ENCODE measurements around the gene EXT2.

Gene EXT2

DNA sequence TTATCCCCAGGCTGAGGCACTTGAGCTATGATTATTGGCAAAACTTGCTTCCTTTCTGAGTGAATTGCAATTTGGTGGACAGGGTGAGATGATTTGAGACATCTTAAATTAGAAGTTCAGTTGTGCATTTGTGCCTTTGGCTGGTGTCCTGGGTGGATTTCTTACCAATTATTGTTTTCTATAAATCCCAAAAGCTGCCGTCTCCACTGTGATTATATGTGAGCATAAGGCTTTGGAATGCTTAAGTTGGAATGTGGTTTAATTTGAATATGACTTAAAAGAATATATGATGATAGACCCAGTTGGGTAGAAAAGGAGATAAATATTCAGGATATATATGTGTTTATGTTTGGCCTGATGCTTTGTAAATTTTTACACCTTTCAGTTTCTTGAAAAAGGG, 70.0 kb downstream of the EXT2 start:
- DNase-seq (ENCODE audit: low spot score) = no peak

DNA sequence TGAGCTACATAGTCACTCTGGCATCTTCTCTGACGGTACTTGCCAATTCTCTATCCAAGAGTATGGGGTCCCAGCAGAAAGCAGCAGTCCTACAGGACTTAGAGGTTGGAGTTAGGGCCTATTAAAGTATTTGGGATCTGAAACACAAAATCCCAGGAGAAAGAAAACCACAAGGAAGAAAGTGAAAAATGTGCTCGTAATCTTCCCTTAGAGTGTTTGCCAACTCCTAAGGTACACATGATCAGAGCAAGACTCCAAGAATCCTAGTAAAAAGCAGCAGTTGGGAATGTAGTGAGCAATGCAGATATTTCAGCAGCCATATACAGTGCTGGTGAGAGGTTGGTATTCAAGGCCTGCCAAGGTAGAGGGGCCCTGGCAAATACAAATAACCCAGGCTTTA, 71.6 kb downstream of the EXT2 start:
- no peak for DNase-seq (ENCODE audit: low spot score)

DNA sequence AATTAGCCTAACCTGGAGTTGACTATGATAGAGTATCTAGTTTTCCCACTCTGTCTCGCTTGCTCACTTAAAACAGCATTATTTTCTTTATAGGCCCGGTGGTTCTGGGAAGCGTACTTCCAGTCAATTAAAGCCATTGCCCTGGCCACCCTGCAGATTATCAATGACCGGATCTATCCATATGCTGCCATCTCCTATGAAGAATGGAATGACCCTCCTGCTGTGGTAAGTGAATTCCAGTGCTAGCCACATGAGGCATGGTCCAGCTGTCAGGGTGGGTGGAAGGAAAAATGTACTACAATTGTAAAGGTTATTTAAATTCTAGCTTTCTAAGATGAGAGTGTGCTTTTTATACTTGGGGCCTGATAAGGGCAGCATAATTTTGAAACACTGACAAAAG, 76.0 kb downstream of the EXT2 start:
- no peak for DNase-seq (ENCODE audit: low spot score)

DNA sequence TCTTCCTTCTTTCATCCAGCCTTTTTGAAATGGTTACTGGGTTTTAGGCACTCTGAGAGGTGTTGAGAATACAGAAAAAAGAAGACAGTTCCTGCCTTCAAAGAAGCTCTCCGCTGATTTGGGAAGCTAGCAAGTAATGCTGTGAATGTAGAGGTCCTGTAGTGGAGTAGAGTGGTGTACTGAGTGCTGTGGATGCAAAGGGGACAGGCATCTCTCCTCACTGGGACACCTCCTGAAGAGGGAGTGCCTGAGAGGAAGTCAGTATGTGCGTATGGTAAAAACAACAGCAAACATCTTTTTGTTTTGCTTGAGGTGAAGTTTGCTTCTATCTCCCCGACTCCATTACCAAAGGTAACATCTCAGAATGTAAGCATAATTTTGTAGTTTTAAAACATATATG, 77.5 kb downstream of the EXT2 start:
- no peak for DNase-seq (ENCODE audit: low spot score)

DNA sequence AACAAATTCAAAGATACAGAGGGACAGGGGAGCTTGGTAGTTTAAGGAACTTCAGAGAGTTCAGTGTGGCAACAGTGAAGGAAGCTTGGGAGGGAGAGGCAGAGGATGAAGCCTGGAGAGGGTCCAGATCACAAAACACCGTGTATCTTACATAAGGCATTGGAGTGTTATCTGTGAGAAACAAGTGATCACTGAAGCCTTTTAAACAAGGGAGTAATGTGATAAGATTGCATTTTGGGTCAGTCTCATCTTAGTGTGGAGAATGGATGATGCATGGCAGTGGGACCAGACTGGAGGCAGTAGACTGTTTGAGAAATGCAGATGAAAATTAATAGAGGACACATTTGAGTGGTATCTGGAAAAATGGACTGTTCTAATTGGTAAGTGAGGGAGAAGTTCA, 79.4 kb downstream of the EXT2 start:
- DNase-seq (ENCODE audit: low spot score) = no peak

DNA sequence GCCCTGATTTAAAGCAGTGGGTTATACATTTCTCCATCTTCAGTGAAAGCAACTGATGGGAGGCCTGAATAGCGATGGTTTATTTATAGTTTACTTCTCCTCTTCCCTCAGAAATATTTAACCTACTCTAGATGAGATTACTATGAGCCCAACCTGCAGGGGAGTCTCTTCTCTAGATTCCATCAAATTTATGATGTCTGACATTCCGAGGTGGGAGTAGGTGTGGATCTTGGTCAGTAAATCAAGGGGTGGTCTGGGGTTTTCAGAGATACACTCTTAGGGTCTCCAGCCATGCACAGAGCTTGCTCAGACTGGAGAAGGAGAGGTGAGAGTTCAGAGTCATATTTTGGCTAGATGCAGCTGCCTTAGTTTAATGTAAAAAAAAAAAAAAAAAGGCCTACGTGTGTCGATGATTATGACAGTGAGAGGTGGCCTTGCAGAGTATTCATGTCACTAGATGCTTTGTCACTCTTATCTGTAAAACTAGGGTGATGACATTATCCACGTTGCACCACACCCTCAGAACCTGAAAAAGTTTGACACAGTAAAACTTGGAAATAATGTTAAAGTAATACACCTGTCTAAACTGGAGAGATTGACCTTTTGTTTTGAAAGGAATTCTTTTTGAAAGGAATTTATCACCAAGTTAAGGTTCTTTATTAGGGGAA, 81.2 kb downstream of the EXT2 start:
- DNase-seq (ENCODE audit: low spot score) = no peak

DNA sequence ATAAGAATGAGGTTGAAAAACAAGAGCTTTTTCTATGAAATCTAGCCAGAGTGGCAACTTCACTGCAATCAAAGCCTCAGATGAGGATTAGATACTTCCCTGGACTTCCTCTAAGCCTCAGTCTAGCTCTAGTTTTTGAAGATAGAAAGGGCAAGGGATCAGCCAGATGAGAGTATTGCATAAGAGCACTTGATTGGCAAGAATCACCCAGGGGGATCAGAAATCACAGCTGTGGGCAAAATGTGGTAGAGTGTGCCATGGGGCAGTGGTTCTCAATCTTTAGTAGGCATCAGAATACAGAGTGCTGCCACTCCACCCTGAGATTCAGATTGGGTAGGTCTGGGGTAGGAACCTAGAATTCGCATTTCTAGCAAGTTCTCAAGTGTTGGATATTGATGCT, 82.4 kb downstream of the EXT2 start:
- DNase-seq (ENCODE audit: low spot score) = no peak

DNA sequence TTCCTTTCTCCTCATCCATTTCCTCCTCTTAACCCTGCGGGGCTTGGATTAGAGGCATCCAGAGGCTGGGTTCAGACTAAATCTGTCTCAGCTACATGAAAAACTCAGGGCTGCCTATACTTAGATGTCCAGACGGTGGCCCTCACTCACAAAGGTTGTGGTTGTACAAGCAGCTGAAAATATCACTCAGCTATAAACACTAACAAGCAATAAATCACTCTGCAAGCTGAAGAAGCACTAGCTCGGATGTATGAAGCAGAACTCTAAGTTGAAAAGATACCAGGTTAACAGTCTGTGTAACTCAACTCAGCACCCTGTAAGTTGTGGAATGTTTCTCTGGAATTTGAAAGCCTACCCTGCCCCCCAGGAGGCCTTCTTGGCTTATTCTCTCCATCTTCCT, 82.9 kb downstream of the EXT2 start:
- DNase-seq (ENCODE audit: low spot score) = peak; percentile 41

DNA sequence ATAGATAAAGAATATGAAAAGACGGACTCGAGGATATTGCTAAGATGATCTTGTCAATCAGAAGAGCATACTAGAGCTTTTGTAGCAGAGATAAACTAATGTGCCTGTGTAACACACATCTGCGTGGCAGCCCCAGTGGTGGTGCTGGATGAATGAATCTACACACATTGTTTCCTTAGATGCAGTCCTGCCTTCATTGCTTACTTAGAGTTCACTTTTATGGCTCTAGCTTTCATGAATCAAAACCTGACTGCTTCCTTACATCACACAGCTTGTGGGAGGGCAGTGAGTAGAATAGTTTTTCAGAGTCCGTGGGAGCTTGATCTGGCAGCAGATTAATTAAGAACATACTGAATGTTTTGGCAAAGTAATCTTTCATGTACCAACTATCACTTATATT, 83.7 kb downstream of the EXT2 start:
- DNase-seq (ENCODE audit: low spot score) = peak; percentile 15

DNA sequence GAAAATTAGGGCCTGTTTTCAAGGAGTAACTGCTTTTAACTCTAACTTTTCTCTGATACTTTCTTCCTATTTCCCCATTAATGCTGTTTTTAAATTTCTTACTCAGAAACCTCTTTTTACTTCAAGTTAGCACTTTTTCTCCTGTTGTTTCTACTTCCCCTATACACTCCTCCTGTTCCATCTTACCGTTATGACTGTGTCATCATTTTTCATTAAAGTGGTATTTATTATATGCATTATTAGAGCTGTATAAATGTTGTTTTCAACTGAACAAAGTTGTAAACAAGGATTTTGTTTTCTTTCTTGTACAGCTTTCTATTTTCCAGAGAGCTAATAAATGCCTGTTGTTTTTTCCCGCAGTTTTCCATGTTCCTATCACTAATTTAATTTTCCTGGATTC, 84.6 kb downstream of the EXT2 start:
- no peak for DNase-seq (ENCODE audit: low spot score)

DNA sequence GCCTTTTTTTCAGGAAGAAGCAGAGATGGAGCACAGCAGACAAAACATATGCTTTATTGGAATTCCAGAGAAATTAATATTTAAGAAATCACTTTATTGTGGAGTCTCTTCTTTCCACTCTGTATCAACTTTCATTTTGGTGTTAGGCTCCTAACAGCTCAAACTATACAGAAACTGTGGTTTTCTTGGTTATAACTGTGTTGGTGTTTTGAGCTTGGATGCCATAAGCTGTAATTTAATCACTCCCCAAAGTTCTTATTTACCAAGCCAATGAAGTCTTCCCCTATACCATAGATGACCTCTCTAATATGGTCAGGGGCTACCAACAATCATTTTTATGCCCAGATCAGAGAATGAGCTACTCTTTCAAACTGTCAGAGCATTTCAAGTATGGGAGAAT, 90.0 kb downstream of the EXT2 start:
- DNase-seq (ENCODE audit: low spot score) = no peak

DNA sequence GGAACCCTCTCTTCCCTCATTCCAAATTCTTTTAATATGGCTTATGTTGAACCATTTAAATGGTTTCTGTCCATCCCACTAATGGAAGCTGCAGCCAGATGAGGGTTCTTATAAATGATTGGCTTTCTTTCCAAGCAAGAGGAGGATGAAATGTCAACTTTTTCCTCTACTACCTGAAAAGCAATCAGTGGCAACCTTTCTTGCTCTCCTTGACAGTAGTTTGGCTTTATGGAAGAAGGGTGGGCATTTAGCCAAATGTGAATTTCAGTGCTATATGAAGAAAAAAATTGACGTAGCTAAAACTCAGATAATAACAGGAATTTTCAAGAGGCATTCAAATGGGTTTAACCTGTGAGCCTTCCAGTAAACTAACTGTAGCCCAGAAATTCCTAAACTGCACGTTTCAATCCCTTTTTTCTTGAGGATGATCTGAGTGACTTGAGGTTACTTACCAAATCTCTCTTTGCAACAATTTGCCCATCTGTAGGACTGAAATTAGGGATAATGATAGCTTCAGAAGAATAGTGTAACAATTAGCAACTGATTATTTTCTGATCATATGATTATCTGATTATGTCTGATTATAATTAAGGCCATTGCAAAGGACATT, 90.9 kb downstream of the EXT2 start:
- no peak for DNase-seq (ENCODE audit: low spot score)

DNA sequence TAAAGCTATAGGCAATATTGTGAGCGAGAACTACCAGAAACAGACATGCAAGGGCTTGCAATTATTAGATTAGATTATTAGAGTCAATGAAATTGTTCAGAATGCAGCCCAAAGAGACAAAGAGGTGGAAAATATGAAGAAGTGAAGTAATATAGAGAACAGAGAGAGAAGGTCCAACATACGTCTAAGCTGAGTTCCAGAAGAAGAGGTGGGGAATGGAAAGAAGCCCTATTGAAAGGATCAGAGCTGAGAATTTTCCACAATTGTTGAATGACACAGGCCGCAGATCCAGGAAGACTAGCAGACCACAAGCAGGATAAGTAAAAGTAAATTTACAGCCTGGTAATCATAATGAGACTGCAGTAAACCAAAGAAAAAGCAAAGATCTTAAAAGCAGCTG, 93.2 kb downstream of the EXT2 start:
- no peak for DNase-seq (ENCODE audit: low spot score)

DNA sequence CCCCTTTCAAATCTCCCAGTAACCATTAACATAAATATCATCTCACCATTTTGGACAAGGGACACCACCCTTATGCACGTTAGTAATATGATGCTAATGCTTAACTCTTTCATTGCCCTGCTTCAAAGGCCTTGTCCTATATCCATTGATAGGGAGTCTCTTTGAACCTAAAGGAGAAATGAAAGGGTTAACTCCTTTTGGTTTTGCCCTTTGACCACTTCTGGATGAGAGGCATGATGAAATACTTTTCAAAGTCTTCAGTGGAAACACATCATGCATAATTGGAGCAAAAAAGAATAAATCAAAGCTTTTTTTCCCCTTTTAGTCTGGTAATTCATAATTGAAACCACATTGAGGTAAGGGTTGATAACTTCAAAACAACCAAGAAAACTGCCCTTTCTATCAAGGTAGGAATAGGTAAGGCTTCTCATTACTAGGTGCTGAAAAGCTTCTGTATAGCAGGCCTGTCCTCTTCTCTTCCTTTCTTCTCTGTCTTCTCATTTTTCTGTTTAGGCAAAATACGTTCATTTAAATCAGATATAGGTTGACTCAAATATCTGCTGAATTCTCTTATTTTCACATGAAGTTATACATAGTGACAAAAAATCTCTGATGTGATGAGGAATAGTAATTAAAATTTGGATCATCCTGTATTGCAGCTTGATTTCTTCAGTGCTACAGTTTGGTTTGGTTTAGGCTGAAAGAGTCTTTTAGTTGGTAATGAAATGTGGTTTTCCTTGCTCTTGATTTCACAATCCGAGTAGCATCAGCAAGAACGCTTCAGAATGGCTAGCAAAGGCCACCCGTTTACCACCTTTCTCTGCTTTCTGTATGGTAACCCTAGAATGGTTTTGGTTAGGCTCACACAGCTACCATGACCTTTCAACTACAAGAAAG, 94.8 kb downstream of the EXT2 start:
- no peak for DNase-seq (ENCODE audit: low spot score)

DNA sequence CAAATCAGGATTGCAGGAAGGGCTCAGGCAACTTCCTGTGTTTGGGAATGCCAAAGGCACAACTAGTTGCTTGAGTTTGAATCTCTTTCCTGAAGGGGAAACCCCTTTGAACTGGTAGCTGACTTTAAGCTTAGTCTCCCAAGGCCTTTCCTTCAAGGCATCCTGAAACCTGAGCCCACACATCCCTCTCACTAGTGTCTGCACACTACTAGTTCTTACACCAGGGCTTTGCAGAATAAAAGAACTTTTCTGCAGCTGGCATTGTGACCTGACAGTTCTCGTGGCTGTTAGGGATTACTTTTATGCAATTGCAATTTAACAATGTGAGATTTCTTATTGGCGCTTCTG, 95.4 kb downstream of the EXT2 start:
- no peak for DNase-seq (ENCODE audit: low spot score)

DNA sequence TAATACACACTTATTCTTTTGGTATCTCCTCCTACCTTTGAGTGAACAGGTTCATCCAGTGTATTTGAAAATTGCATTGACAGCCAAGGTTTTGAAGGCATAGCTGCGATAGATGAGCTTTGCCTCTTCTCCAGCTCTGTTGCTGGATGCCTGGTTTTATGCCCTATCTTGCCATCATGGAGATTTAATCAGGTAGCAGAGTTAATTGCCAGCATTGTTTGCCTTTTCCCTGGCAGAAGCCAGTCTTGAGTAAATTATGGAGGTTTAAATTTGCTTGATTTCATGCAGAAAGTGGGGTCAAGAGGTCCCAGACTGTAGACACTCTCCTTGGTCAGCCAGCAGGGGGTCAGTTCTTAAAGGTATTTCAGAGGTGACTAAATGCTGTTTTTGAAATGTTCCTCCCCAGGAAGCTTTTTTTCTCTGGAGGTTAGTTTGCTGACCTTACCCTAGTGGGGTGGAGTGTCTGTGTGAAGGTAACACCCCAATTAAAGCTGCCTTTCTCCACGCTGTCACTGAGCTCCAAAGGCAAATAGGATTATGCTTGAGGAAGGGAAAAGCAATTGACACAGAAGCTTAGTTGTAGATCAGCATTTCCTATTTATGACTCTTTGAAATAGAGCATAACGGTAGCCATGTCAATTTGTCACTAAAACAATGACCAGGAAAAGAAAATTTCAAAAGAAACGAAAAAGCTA, 96.0 kb downstream of the EXT2 start:
- DNase-seq (ENCODE audit: low spot score) = no peak

DNA sequence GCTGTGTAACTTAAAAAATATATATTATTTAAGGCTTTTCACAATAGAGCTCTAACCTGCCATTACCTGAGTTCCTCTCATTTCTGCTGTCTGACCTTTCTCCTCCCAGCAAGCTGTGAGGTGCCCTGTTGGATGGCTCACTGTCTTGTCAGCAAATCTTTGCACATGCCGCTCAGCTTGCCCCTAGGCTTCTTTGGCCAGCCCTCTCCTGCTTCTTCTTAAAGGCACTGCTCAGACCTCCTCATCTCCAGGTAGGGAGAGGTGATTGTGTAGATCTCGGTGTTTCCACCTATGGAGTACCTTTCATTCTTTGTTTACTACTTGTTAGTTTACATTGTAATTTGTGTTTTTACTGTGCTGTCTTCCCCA, 96.5 kb downstream of the EXT2 start:
- no peak for DNase-seq (ENCODE audit: low spot score)

DNA sequence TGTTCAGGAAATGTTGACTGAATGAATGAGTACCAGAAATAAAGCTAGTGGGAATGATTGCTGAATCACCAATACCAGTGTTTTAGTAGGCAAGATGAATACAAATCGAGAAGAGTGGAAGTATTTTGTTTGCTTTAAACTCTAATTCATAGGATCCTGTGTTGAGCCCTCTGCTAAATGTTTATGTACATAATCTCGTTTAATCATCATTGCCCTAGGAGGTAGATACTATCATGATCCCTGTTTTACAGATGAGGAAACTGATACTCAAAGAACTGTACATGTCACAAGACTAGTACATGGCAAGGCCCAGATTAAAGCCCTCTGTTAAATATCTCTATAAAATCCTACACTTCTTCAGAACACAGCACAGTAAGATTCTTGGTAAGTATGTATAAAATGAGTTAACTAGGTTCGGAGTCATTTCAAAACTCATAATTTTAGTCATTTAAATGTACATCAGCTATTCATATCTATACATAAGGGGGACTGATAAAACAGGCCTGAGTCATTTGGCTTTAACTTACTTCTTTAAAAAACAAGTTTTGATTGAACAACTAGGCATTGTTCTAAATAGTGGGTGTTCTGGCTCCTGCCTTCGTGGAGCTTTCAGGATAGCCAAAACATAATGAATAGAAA, 97.1 kb downstream of the EXT2 start:
- no peak for DNase-seq (ENCODE audit: low spot score)

DNA sequence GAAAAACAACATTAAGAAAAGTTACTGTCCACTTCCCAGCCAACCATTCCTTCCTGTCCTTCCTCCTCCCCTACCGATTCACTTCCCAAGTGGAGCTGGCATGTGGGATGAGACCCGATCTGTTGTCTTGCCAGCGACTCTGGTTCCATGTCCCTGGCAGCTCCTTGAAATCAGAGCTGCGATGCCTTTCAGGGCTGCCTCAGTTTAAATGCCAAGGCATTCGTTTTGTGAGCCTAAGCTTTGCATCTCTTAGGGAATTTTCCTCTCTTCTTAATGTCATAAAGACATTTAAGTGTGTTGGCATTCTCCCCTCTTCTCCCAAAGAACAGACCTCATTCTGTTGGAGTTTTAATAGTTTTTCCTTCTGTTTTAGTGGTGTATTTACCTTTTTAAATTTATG, 98.4 kb downstream of the EXT2 start:
- DNase-seq (ENCODE audit: low spot score) = no peak

DNA sequence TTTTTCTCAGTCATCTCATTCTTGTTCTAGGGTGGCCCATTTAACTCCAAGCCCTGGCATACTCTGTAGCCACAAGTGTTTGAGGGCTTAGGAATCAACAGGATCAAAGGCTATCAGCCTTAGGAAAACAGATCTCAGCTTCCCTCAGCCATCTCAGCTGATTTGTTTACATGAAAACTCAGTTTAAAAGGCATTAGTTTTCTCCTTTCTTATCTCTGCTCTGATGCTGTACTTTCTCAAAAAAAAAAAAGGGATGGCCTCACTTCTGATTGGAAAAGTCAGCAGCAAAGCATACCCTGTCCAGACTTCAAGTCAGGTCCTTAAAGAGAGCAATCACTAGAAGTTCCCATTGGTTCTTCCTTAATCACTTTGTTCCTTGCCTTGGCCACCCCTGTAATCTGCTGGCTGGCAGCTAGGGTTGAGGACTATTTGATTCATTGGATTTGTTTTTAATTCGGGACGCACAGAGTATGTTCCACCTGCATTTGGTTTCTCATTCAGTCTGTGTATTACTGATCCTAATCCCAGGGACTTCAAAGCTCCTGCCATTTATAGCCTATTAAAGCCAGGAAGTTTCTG, 102.8 kb downstream of the EXT2 start:
- no peak for DNase-seq (ENCODE audit: low spot score)

DNA sequence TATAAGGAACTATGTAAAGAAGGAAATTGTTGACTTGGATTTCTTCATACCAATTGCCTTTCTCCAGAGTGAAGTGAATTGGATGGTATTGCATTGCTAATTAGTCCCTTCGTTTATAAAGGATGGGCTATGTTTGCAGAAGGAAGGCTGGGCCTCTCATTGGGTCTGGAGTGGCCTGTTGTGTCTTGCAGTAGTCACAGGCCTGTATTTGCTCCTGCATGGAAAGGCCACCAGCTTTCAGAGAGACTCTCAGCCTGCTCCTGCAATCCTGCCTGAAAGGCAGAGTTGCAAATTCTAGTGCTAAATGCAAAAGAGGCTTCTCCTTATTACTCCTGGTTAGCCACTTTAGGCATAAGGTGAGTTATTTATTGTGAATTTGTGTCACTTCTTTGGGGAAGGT, 103.8 kb downstream of the EXT2 start:
- no peak for DNase-seq (ENCODE audit: low spot score)

DNA sequence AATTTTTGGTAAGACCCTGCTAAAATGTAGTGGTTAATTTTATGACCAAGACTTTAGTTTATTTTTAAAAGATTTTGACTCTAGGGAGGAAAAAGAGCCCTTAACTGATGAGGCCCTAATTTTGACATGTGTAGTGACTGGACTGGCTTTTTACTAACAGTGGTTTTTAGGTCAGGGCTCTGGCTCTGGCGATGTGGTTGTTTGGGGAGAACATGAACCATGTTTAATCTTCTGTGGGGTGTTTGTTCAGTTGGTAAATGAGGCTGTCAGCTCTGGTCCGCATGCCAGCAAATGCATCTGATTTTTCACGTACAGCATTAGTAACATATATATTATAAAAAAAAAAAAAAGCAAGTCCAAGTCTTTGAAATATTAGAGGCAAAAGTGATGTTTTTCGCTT, 104.3 kb downstream of the EXT2 start:
- DNase-seq (ENCODE audit: low spot score) = no peak
